EL (cell line): ENCODE results near the gene GNB3.
"Not testable (repeated sequence)": the region's sequence is repeated elsewhere in the genome, so short reads cannot be mapped to it uniquely, and the experiment has no call there.

Experiments used
- DNase-seq: peaks from one replicate; pipeline ENCODE4 v3.0.0-alpha.2; 2016

GNB3 gene

DNA sequence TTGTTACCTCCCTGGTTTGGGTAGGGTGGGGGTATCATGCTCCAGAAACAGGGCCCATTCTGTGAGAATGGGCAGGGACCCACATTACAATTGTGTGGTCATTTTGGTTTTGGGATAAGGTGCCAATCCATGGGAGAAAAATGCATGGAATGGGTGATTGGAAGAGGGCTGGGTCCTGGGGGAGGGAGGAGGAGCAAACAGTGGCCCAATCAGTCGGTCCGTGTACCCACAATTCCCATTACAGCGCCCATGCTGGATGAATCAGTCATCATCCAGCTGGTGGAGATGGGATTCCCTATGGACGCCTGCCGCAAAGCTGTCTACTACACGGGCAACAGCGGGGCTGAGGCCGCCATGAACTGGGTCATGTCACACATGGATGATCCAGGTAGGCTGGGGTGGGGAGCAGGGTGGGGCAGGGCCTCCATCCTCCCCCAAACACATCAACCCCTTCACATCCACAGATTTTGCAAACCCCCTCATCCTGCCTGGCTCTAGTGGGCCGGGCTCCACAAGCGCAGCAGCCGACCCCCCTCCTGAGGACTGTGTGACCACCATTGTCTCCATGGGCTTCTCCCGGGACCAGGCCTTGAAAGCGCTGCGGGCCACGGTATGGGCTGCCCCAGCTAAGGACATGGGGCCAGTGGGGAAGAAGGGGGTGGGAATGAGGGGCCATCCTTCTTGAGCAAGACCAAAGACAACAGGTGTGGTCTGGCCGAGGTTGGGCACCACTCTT lies 23.0 kb downstream of the GNB3 start:
- peak; percentile 39 for DNase-seq

- DNase-seq, result not testable (repeated sequence)
Observed at GRCh38 chr12:6865307-6865706, 24.6 kb downstream of the GNB3 start.

DNA sequence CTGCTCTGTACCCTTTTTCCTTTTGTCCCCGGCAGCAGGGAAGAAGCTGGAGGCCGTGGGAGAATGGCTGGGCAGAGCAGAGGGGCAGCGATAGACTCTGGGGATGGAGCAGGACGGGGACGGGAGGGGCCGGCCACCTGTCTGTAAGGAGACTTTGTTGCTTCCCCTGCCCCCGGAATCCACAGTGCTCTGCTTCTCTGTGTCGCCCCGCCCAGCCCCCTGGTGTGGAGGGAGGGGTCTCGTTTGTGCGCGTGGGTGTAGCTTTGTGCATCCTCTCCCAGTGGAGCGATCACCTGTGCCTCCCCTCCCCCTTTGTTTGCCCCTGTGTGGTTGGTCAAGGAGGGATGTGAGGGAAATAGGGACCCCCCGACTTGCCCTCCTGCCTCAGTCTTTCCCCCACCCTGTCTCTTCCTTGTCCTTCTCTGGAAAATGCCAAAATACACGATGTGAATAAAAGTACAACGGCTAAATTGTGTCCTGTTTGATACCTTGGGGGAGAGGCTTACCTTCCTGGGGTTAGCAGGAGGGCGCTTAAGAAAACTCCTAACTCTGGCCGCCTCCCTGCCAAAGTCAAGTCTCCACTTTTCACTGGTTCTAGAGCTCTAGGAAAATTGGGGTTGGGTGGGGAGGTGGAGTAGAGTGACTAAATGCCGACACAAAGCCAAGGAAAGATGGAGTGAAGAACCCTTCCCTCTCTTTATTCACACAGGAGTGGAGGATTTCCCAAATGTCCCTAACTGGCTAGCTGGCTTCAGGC lies 25.6 kb downstream of the GNB3 start:
- DNase-seq, result no peak

- DNase-seq, result no peak
Observed at GRCh38 chr12:6866920-6867412, 26.2 kb downstream of the GNB3 start.

GRCh38 chr12:6867413-6868210 lies 26.9 kb downstream of the GNB3 start, which contains the start of gene TPI1:
TSS of gene TPI1 (plus strand) at chr12:6867531. CDS start at chr12:6867567, 36 bp downstream.
- DNase-seq, result peak; percentile 83

DNA sequence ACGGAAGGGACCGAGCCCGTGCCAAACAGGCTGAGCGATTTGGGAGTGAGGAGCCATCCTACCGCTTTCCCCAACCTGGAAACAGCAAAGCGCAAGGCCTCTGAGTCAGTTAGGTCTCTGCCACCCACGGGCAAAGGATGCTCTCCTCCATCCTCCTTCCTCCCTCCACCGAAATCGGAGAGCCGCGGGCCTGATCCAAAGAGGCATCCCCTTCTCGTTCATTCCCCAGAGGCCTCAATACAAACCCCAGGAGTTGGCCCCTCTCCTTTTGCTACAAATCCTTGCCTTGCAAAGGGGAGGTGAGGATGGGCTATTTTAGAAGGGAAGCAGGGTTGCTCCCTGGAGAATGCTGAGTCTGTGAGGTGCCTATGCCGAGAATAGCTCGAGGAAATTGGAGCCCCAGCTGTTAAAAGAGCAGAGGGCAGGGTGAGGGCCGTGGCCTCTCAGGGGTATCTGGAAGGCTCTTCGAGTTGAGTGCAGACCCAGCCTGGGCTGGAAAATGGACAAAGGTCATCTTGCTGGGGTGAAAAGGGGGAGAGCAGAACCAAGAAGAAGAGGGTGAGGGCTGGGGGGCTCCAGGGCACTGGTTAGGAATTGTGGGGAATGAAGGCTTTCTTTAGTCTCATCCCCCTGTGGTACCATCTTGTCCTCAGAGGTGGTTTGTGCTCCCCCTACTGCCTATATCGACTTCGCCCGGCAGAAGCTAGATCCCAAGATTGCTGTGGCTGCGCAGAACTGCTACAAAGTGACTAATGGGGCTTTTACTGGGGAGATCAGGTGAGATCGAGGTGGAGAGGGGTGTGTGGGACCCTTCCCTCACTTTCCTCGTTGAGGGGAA lies 27.7 kb downstream of the GNB3 start:
- peak; percentile 28 for DNase-seq

DNA sequence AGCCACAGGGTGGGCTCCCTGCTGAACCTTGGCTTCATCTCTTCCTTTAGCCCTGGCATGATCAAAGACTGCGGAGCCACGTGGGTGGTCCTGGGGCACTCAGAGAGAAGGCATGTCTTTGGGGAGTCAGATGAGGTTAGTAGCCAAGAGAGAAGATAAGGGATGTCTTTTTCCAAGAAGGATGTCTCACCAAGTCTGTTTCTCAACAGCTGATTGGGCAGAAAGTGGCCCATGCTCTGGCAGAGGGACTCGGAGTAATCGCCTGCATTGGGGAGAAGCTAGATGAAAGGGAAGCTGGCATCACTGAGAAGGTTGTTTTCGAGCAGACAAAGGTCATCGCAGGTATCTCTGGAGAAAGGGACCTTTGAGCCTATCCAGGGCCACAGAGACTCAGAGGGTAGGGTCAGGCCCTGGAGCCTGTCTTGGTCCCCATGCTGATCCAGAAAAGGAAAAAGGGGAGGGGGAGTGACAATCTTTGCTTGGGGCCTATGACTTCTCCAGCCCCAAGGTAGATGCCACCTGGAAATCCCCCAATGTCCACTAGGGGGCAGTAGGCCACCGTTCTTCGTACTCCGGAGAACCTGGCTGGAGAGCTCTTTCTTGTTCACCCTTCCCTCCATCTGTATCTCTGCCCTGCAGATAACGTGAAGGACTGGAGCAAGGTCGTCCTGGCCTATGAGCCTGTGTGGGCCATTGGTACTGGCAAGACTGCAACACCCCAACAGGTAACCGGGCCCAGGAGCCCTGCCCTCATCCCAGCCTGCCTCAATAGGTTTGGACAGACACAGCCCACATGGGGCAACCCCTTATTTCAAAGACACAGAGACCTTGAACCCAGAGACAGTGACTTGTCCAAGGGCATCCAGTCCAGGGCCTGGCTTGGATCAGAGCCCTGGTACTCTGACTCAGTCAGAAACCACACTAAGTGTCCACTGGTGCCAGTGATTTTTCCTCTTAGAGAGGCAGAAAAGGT lies 28.6 kb downstream of the GNB3 start:
- DNase-seq, result peak; percentile 71

DNA sequence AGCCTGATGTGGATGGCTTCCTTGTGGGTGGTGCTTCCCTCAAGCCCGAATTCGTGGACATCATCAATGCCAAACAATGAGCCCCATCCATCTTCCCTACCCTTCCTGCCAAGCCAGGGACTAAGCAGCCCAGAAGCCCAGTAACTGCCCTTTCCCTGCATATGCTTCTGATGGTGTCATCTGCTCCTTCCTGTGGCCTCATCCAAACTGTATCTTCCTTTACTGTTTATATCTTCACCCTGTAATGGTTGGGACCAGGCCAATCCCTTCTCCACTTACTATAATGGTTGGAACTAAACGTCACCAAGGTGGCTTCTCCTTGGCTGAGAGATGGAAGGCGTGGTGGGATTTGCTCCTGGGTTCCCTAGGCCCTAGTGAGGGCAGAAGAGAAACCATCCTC lies 29.6 kb downstream of the GNB3 start:
- peak; percentile 17 for DNase-seq

- peak; percentile 69 for DNase-seq
Observed at GRCh38 chr12:6871052-6871957, 30.6 kb downstream of the GNB3 start.

DNA sequence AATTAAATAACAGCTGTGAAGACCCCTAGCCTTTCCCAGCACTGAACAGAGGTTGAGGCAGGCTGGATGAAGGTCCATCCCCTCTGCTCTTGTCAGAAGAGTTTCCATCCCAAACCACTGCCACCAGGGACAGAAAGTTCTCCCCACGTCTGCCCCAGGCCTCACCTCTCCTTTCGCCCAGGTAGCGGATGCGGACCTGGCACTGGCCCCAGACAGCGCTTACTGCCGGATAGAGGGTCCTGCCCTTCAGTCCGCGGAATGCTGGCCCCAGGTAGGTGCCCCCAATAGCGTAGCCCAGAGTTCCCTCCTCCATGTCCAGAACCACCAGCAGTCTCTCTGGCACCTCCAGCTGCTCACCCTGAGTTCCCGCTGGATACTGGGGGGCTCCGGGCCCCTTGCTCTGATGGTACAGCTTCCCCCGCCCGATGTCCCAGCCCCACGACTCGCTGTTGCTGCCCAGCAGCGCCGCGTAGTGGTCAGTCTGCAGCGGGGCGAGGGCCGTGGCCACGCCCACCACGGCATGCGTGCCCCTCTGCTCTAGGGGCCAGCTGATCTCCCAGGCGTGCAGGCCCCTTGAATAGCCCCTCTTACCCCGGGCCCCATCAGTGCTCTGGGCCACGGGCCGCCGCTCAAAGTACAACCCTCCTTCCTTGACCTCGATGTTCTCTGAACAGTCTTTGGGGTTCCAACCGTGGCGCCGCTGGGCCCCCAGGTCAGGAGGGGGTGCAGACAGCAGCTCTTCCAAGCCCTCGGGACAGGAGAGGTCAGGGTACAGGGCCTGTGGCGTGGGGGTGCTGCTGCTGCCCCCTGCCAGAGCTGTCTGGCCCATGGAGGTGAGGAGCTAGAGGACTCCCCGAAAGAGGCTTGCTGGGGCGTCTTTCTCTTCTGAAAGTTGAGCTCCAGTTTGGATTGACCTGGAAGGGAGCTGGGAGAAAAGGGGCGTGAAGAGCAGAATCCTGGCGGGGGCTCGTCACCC lies 31.6 kb downstream of the GNB3 start:
- peak; percentile 82 for DNase-seq

GRCh38 chr12:6873094-6874014 lies 32.6 kb downstream of the GNB3 start, which contains the start of gene SPSB2:
TSS of gene SPSB2 (minus strand) at chr12:6873303. CDS start at chr12:6872901, 402 bp downstream.
- peak; percentile 95 for DNase-seq

GRCh38 chr12:6874015-6874368 lies 33.3 kb downstream of the GNB3 start:
- DNase-seq, result not testable (repeated sequence)

DNA sequence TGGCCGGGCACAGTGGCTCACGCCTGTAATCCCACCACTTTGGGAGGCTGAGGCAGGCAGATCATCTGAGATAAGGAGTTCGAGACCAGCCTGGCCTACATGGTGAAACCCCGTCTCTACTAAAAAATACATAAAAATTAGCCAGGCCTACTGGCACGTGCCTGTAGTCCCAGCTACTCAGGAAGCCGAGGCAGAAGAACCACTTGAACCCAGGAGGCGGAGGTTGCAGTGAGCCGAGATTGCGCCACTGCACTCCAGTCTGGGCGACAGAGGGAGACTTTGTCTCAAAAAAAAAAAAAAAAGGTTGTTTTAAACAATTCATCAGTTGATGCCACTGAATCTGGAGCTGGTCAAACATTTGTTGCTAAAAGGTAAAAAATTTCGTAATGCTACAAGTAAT lies 39.1 kb downstream of the GNB3 start:
- not testable (repeated sequence) for DNase-seq

GRCh38 chr12:6883252-6883651 lies 42.5 kb downstream of the GNB3 start:
- DNase-seq, result no peak

- DNase-seq, result no peak
Observed at GRCh38 chr12:6883683-6884082, 43.0 kb downstream of the GNB3 start.

DNA sequence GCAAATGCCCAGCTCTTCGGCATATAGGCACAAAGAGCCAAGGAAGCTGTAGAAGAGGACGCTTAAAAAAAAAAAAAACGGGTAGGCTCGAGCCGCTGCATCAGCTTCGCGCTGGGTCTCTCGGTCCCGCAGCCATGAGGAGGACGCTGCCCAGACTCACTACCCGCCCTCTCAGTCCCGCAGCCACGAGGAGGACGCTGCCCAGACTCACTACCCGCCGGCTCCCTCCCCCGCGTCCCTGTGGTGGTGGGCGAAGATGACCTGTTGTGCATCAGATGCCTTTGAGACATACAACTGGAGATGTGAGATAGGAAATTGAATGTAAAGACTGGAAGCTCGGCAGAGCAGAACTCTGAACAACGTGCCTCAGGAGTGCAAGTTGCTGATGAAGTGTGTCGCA lies 43.8 kb downstream of the GNB3 start:
- no peak for DNase-seq
